MM.1S (cell line): ENCODE results near the gene GNGT1.

Experiments
- DNase-seq: peaks from one replicate; pipeline ENCODE4 v3.0.0-alpha.2; 2015
- H2AFZ ChIP-seq: fragments of 300-600 bp; sonication (generic); 2 replicates; pipeline ENCODE4 v1.6.0; 2016; ENCODE audit warnings: antibody characterized with exemption, low read length
- H3F3A ChIP-seq: fragments of 300-600 bp; sonication (generic); 2 replicates; pipeline ENCODE4 v1.6.1; 2016; ENCODE audit warnings: mild to moderate bottlenecking, antibody characterized with exemption, low read length, moderate library complexity, mixed read lengths; ENCODE audit not compliant: insufficient read depth
- H3K27ac ChIP-seq: fragments of 300-600 bp; sonication (generic); 2 replicates; pipeline ENCODE4 v1.5.1; 2016; ENCODE audit warnings: mild to moderate bottlenecking, low read length
- H3K27me3 ChIP-seq: fragments of 300-600 bp; sonication (generic); replicated peaks from 2 replicates; pipeline ENCODE4 v1.6.0; 2016; ENCODE audit warnings: low read length; ENCODE audit not compliant: insufficient read depth
- H3K36me3 ChIP-seq: fragments of 300-600 bp; sonication (generic); replicated peaks from 2 replicates; pipeline ENCODE4 v1.6.1; 2016; ENCODE audit warnings: mild to moderate bottlenecking, low read length, mixed read lengths; ENCODE audit not compliant: insufficient read depth
- H3K4me1 ChIP-seq: fragments of 300-600 bp; sonication (generic); 2 replicates; pipeline ENCODE4 v1.6.1; 2016; ENCODE audit warnings: low read length, mixed read lengths
- H3K4me2 ChIP-seq: fragments of 300-600 bp; sonication (generic); 2 replicates; pipeline ENCODE4 v1.6.0; 2016; ENCODE audit warnings: low read depth, low read length
- H3K4me3 ChIP-seq: fragments of 300-600 bp; sonication (generic); 2 replicates; pipeline ENCODE4 v1.5.1; 2016; ENCODE audit warnings: low read length, mixed read lengths
- H3K79me2 ChIP-seq: fragments of 300-600 bp; sonication (generic); 2 replicates; pipeline ENCODE4 v1.6.1; 2016; ENCODE audit warnings: mixed run types, low read length, mixed read lengths
- H3K9ac ChIP-seq: fragments of 300-600 bp; sonication (generic); 2 replicates; pipeline ENCODE4 v1.6.1; 2016; ENCODE audit warnings: low read length, mixed read lengths
- H3K9me2 ChIP-seq: fragments of 300-600 bp; sonication (generic); replicated peaks from 2 replicates; pipeline ENCODE4 v1.6.1; 2016; ENCODE audit warnings: mild to moderate bottlenecking, low read length, mixed read lengths; ENCODE audit not compliant: insufficient read depth
- H3K9me3 ChIP-seq: fragments of 300-600 bp; sonication (generic); replicated peaks from 2 replicates; pipeline ENCODE4 v1.6.1; 2016; ENCODE audit warnings: mild to moderate bottlenecking, low read length, mixed read lengths; ENCODE audit not compliant: insufficient read depth
- H4K20me1 ChIP-seq: fragments of 300-600 bp; sonication (generic); 2 replicates; pipeline ENCODE4 v1.6.1; 2016; ENCODE audit warnings: mild to moderate bottlenecking, low read length, moderate library complexity, mixed read lengths; ENCODE audit not compliant: insufficient read depth
- EZH2 ChIP-seq: fragments of 300-600 bp; sonication (generic); optimal IDR thresholded peaks from 2 replicates; pipeline ENCODE3; 2017; ENCODE audit warnings: low read depth, mild to moderate bottlenecking, antibody characterized with exemption, low read length, mixed read lengths
- EZH2phosphoT487 ChIP-seq: fragments of 300-600 bp; sonication (generic); IDR thresholded peaks from 2 replicates; pipeline ENCODE4 v1.6.1; 2018; ENCODE audit warnings: antibody characterized with exemption, low read length
- TF ChIP-seq, protein P1 (sequence below): fragments of 300-600 bp; sonication (generic); IDR thresholded peaks from 2 replicates; pipeline ENCODE4 v1.5.1; 2016; ENCODE audit warnings: antibody characterized with exemption, low read length, mixed read lengths

The GNGT1 gene

DNA sequence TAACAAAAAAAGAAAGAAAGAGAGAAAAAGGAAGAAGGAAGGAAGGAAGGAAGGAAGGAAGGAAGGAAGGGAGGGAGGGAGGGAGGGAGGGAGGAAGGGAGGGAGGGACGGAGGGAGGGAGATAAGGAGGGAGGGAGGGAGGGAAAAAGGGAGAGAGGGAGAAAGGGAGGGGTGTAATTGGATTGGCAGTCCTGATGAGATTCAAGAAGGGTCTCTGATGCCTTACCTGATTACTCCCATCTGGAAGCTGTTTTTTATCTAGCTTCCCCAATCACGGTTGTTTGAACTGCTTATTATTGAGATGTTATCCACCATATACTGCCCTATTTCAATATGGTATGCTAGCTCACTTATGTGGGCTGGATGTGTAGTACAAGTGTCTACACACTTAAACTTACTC is 42.5 kb downstream of the GNGT1 start:
- no peak overlapping the region for H2AFZ ChIP-seq
- H3K4me2 ChIP-seq: no peak overlapping the region
- H3K27ac ChIP-seq: no peak overlapping the region
- H3K4me1 ChIP-seq: peaks cover 20% of the 10 kb centered on the region
- no peaks in the 10 kb centered on the region for H4K20me1 ChIP-seq
- no peaks in the 10 kb centered on the region for H3K9me2 ChIP-seq
- no peaks in the 10 kb centered on the region for H3K36me3 ChIP-seq
- no peak overlapping the region for H3K9ac ChIP-seq
- 0 out of 2 replicates have a peak, but pooled peaks cover 8% of the 10 kb centered on the region for H3F3A ChIP-seq
- TF ChIP-seq EZH2phosphoT487 (no peak), EZH2 (no peak)
- TF ChIP-seq, protein P1, sequence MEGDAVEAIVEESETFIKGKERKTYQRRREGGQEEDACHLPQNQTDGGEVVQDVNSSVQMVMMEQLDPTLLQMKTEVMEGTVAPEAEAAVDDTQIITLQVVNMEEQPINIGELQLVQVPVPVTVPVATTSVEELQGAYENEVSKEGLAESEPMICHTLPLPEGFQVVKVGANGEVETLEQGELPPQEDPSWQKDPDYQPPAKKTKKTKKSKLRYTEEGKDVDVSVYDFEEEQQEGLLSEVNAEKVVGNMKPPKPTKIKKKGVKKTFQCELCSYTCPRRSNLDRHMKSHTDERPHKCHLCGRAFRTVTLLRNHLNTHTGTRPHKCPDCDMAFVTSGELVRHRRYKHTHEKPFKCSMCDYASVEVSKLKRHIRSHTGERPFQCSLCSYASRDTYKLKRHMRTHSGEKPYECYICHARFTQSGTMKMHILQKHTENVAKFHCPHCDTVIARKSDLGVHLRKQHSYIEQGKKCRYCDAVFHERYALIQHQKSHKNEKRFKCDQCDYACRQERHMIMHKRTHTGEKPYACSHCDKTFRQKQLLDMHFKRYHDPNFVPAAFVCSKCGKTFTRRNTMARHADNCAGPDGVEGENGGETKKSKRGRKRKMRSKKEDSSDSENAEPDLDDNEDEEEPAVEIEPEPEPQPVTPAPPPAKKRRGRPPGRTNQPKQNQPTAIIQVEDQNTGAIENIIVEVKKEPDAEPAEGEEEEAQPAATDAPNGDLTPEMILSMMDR: no peak
- no peaks in the 10 kb centered on the region for H3K79me2 ChIP-seq
- no peaks in the 10 kb centered on the region for H3K9me3 ChIP-seq
- H3K4me3 ChIP-seq: no peak overlapping the region
- DNase-seq: no peak
- H3K27me3 ChIP-seq: no peaks in the 10 kb centered on the region

DNA sequence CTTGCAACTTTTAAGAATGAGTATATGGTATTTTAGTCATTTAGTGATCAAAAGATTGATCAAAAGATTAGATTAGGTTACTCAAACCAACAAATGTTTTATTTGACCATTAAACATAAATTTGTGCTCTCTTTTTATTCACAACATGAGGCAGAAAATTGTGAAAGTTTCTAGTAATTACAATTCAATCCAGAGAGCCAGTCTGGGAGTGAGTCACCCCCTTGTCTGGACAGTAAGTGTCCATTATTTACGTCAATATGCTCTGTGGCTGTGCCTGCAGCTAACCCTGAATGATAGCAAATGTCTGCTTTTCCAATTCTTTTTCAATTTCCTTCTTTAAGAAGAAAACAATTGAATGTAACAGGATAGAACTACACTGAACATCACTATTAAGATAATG is 43.1 kb downstream of the GNGT1 start:
- no peaks in the 10 kb centered on the region for H4K20me1 ChIP-seq
- TF ChIP-seq EZH2 (no peak), EZH2phosphoT487 (no peak)
- TF ChIP-seq, protein P1: no peak
- H3K79me2 ChIP-seq: no peaks in the 10 kb centered on the region
- H3K9me3 ChIP-seq: no peaks in the 10 kb centered on the region
- no peak overlapping the region for H2AFZ ChIP-seq
- peaks cover 18% of the 10 kb centered on the region for H3K4me1 ChIP-seq
- H3K4me2 ChIP-seq: no peak overlapping the region
- H3F3A ChIP-seq: 0 out of 2 replicates have a peak, but pooled peaks cover 6% of the 10 kb centered on the region
- H3K9me2 ChIP-seq: no peaks in the 10 kb centered on the region
- H3K9ac ChIP-seq: no peak overlapping the region
- H3K4me3 ChIP-seq: no peak overlapping the region
- H3K27ac ChIP-seq: no peak overlapping the region
- DNase-seq: no peak
- no peaks in the 10 kb centered on the region for H3K27me3 ChIP-seq
- no peaks in the 10 kb centered on the region for H3K36me3 ChIP-seq

DNA sequence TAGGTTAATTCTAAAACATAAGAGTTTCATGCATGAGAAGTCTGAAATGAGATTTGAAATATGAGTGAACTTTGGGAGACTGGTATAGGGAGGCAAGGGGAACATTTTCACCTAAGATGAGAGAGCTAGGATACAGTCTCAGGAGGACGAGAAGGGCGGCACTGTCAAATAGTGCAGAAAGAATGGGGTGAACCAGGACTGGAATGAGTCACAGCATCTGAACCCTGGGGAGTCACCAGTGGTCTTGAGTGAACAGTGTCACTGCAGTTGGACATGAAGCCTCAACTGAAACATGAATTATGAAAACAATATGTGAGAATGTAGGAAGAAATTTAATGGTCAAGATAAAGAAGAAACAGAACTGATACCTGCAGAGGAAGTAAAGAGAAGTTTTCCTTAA is 48.9 kb downstream of the GNGT1 start:
- no peaks in the 10 kb centered on the region for H4K20me1 ChIP-seq
- H3K9me3 ChIP-seq: no peaks in the 10 kb centered on the region
- no peaks in the 10 kb centered on the region for H3K9me2 ChIP-seq
- H3K9ac ChIP-seq: no peak overlapping the region
- H3K79me2 ChIP-seq: no peaks in the 10 kb centered on the region
- no peak for DNase-seq
- TF ChIP-seq EZH2: no peak
- TF ChIP-seq, protein P1: no peak
- TF ChIP-seq EZH2phosphoT487: no peak
- H3F3A ChIP-seq: peaks cover 5% of the 10 kb centered on the region; the same call in 1 of the 2 replicates
- no peaks in the 10 kb centered on the region for H3K27me3 ChIP-seq
- H3K36me3 ChIP-seq: no peaks in the 10 kb centered on the region
- H3K4me2 ChIP-seq: no peak overlapping the region
- peaks cover 21% of the 10 kb centered on the region for H3K4me1 ChIP-seq
- H3K4me3 ChIP-seq: no peak overlapping the region
- H2AFZ ChIP-seq: no peak overlapping the region
- H3K27ac ChIP-seq: no peak overlapping the region
